GM21360 (cell line): Measurements from ENCODE around the gene PRDM16.

ENCODE experiments used
- ATAC-seq: cut with Tn5 transposase; IDR thresholded peaks from one replicate; pipeline ENCODE4 v1.9.1; 2021; ENCODE audit warnings: mild to moderate bottlenecking, moderate library complexity; ENCODE audit not compliant: unreplicated experiment

The PRDM16 gene

GRCh38 chr1:3312898-3313575, 244.0 kb downstream of the PRDM16 start:
- ATAC-seq: peak; percentile 48

- no peak for ATAC-seq
Measured at GRCh38 chr1:3313576-3313950, 244.6 kb downstream of the PRDM16 start.

- ATAC-seq: no peak
Measured at GRCh38 chr1:3314491-3315381, 245.7 kb downstream of the PRDM16 start.

GRCh38 chr1:3315399-3316339, 246.7 kb downstream of the PRDM16 start:
- ATAC-seq: no peak

GRCh38 chr1:3316340-3316943, 247.4 kb downstream of the PRDM16 start:
- no peak for ATAC-seq

DNA sequence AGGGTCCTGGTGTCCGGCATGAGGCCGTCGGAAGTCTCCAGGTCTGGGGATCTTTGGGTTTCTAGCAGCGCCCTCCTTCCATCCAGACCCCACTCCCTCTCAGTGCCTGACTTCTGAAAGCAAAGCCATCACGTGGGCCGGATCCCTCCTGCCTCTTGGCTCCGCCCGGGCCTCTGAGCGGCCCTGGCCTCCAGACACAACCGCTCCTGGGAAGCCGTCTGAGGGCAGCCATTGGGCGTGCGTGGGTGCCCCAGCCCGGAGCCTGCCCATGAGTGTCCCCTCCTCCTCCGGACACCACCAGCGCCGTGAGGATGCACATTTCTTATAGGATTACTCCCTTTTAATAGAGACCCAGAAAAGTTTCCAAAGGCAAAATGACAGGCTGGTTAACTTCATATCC, 248.5 kb downstream of the PRDM16 start:
- no peak for ATAC-seq

- ATAC-seq: no peak
Measured at GRCh38 chr1:3318329-3318728, 249.3 kb downstream of the PRDM16 start.

DNA sequence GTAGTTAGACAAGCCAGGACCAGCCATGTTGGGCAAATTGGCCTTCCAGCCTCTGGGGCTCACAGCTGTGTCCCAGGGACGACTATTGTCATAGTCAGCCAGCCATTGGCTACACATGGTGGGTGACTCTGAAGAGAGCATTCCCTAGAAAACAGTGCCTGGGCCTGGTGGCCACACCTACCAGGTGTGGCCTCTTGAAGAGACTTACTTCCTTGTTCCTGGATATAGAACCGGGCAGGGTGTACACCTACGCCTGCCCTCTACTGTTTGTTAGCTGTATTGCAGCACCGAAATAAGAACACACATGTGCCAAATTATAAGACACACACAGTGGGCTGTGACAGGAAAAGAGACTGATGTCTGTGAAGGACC, 250.9 kb downstream of the PRDM16 start:
- peak; percentile 57 for ATAC-seq

DNA sequence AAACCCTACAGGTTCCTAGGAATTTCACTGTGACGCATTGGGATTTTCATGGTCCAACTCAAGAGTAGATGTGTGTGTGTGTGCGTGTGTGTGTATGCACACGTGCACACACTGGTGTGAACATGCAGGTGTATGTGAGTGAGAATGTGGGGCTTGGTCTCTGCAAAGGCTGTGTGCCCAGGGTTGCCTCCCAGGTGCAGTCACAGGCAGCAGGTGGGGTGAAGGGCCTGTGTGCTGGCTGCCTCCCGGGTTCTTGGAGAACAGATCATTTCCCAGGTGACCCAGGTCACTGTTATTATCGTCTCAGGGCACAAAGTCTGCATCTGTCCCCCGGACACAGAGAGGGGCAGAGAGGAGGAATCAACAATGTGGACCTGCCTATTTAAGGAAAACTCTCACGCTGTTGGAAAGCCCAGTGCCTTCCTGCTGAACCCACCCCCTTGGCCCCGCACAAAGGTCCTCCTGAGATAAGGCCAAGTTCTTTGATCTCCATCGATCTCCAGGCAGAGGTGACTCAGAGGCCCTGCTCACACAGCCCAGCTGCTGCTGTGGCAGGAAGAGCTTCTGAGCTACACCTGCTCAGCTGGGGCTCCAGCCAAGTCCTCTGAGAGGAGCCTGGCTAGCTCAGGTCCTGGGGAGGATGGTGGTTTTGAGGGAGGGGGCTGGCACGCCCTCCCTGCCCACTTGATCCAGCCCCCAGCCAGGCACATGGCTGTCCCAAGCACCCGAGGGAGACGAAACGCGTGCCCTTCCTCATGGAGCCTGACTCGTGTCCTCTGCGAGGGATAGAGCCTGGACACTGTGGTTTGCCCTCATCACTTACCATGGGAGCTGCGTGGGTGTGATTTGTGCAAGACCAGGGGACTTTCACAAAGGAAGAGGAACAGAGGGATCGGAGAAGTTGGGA, 251.5 kb downstream of the PRDM16 start:
- no peak for ATAC-seq

DNA sequence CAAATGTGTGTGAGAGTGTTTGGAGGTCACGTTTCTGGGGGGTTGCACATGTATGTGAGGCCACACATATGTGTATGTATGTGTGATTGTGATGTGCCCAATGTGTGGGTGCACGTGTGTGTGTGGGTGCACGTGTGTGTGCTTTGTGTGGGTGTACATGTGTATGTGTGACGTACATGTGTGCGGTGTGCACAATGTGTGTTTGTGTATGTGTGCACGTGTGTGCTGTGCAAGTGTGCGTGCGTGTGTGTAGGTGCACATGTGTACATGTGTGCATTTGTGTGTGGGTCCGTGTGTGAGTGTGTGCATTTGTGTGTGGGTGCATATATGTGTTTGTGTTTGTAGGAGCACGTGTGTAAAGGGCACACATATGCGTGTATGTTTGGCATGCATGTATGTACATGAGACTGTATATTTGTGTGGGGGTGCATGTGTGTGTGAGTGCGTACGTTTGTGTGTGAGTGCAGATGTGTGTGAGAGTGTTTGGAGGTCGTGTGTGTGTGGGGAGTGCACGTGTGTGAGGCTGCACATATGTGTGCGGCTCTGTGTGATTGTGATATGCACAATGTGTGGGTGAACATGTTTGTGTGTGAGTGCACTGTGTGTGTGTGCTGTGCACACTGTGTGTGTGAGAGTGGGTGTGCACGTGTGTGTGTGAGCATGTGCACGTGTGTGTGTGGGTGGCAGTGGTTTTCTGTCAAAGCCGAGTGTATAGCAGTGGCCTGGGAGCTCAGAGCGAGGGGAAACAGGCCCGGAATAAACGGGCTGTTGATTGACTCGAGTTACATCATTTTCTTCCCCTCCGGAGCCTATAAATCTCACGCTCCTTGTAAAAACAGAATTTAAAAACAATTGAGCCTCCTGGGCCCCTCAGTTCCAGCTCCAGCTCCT, 252.8 kb downstream of the PRDM16 start:
- no peak for ATAC-seq

DNA sequence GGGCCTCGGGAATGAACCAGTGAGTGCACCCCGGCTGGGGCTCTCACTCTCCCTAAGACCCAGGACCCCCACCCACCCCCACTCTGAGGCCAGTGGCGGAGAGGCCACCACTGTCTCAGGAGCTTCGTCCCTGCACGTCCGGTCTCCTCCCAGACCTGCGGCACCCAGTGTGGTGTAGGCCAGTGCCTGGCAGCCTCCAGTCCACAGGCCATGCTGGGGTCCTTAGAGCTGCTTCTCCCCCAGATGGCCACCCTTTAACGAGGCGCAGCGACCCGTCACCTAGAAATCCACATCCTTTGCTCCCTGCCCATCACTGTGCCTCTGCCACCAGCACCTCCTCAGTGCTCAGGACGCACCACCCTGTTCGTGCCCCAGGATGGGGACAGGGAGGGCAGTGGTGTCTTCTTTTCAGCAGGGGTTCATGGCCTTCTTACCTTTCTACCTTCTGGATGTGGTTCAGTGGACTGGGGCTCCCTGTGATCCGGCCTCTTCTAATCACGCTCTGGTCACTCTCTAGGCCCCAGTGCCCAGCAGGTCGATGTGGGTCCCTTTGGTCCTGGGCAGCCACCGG, 253.5 kb downstream of the PRDM16 start:
- no peak for ATAC-seq

DNA sequence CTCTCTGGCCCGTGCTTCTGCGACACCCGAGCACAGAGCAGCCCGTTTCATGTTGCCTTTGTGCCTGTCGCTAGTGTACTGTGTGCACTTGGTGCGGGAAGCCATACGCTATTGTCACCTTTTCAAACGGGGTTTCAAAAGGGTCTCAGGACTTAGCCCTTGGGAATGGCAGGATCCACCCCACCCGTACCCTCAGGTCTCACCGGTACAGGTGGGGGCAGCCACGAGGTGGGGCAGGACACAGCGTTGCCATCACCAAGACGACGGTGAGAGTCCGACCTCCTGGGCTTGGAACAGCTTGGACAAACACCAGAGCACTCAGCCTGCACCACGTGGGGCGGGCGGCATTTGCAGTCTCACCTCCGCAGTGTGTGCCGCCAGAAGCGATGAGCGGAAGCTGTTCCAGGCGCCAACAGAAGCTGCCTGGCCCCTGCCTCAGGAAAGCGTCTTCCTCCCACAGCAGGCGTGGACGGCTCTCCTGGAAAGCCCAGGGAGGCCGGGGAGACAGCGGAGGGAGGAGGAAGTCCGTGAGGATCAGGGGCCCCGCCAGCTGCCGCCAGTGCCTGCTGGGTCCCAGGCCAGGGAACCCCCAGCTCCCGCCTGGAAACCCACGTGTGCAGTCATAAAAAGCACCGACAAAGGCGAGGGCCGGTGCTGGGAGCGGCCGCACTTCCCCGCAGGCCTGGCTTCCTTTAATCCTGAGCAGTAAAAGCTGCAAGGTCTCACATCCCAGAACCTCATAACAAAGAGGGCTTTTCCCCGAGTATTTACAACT, 254.2 kb downstream of the PRDM16 start:
- ATAC-seq: no peak

DNA sequence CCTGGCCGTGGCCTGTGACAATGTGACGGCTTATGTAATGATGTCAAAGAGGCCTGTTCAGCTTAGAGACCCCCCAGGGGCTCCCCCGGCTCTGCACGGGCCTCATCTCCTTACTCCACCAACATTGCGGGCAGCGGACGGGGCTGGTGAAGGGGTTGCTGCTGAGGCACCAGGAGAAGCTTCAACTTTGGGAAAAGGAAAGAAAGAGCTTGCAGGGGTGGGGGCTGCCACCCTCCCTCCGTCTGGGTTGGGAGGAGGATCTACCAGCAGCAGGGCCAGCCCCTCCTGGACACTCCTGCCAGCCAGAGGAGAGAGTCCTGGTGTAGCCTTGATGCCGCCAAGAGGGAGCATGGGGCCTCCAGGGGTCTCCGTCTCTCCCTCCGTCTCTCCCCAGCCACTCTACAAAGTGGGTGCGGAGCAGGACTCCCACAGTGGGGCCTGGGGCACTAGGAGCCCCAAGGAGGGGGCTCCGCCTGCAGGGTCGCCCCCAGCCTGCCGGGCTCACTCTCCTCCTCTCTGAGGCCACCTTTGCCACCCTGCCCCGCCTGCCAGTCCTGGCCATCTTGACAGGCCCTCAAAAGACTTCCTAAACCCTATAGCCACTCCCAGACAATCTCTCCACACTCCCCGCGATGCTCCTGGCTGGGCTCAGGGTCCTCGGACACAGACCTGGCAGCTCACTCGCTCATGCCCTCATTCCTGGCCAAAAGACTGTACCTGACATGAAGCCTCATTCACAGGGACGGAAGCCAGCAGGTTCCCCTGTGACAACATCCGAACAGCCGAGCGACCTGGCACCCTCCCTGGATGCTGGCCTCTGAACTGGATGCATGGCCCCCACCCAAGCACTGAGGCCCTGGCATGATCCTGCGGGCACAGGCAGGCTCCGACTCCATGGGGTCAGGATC, 255.0 kb downstream of the PRDM16 start:
- ATAC-seq: no peak

GRCh38 chr1:3324704-3325535, 255.9 kb downstream of the PRDM16 start:
- ATAC-seq: no peak

GRCh38 chr1:3326516-3327388, 257.7 kb downstream of the PRDM16 start:
- ATAC-seq: no peak
